ENCODE data around the gene CAMK1G. TPM values are rescaled to one million over a fixed set of nuclear protein-coding genes. Genes with fewer than 3 reads are reported as not detected.

CAMK1G gene
- total RNA-seq, 2 donors from 2014 or later: 0.55 to 2.1 TPM

GRCh38 chr1:209610631-209610905, 27.1 kb downstream of the CAMK1G start:
- DNase-seq: no peak
- Histone ChIP-seq H3K4me1 (ENCODE audit: control insufficient read depth, insufficient read depth, low read length) (no peaks in the 10 kb centered on the region), H3K27me3 (ENCODE audit: control insufficient read depth, insufficient read depth, low read length, poor library complexity, severe bottlenecking) (peaks cover 56% of the 10 kb centered on the region), H3K36me3 (ENCODE audit: control insufficient read depth, insufficient read depth, low read length) (no peaks in the 10 kb centered on the region), H3K4me3 (ENCODE audit: low read length) (no peak overlapping the region), H3K9ac (ENCODE audit: extremely low read depth, low read length, poor library complexity, severe bottlenecking) (no peak overlapping the region), H3K9me3 (ENCODE audit: control insufficient read depth, low read length) (no peaks in the 10 kb centered on the region), H3K27ac (ENCODE audit: low read depth, low read length) (no peak overlapping the region)
- 80 to 87% methylated on average over 1 to 3 of the region's 3 CpGs for WGBS, 2 experiments (ENCODE audit: insufficient coverage in 1 of 2, insufficient read length in 1 of 2)
- Mint-ChIP-seq H3K4me3 (no peak overlapping the region), H3K4me1 (no peaks in the 10 kb centered on the region), H3K27ac (no peak overlapping the region), H3K9me3 (no peaks in the 10 kb centered on the region), H3K36me3 (ENCODE audit: low read depth) (no peaks in the 10 kb centered on the region), H3K27me3 (ENCODE audit: insufficient read depth) (peaks cover 34% of the 10 kb centered on the region)
- no peak for TF ChIP-seq CTCF (conservative IDR thresholded peaks at IDR 0.05)

GRCh38 chr1:209611771-209612570, 28.5 kb downstream of the CAMK1G start:
- H3K9me3 ChIP-seq (ENCODE audit: control insufficient read depth, low read length): no peaks in the 10 kb centered on the region
- H3K4me1 Mint-ChIP-seq: no peaks in the 10 kb centered on the region
- no peaks in the 10 kb centered on the region for H3K36me3 ChIP-seq (ENCODE audit: control insufficient read depth, insufficient read depth, low read length)

GRCh38 chr1:209612646-209613399, 29.3 kb downstream of the CAMK1G start:
- Mint-ChIP-seq H3K9me3 (no peaks in the 10 kb centered on the region), H3K4me3 (no peak overlapping the region), H3K4me1 (peaks cover under 1% of the 10 kb centered on the region), H3K36me3 (ENCODE audit: low read depth) (no peaks in the 10 kb centered on the region), H3K27ac (no peak overlapping the region), H3K27me3 (ENCODE audit: insufficient read depth) (peaks cover 29% of the 10 kb centered on the region)
- DNase-seq: no peak
- H3K4me3 ChIP-seq (ENCODE audit: low read length): no peak overlapping the region
- peaks cover 53% of the 10 kb centered on the region for H3K27me3 ChIP-seq (ENCODE audit: control insufficient read depth, insufficient read depth, low read length, poor library complexity, severe bottlenecking)
- no peaks in the 10 kb centered on the region for H3K4me1 ChIP-seq (ENCODE audit: control insufficient read depth, insufficient read depth, low read length)
- no peak overlapping the region for H3K27ac ChIP-seq (ENCODE audit: low read depth, low read length)
- no peak overlapping the region for H3K9ac ChIP-seq (ENCODE audit: extremely low read depth, low read length, poor library complexity, severe bottlenecking)
- TF ChIP-seq CTCF (conservative IDR thresholded peaks at IDR 0.05): no peak
- WGBS, 2 experiments (ENCODE audit: insufficient coverage in 1 of 2, insufficient read length in 1 of 2): 84 to 95% methylated on average over 8 to 12 of the region's 12 CpGs
- H3K36me3 ChIP-seq (ENCODE audit: control insufficient read depth, insufficient read depth, low read length): no peaks in the 10 kb centered on the region
- no peaks in the 10 kb centered on the region for H3K9me3 ChIP-seq (ENCODE audit: control insufficient read depth, low read length)

More at GRCh38 chr1:209611771-209612570, 28.5 kb downstream of the CAMK1G start:
- Mint-ChIP-seq H3K27ac (no peak overlapping the region), H3K9me3 (no peaks in the 10 kb centered on the region), H3K4me3 (no peak overlapping the region), H3K27me3 (ENCODE audit: insufficient read depth) (peaks cover 34% of the 10 kb centered on the region), H3K36me3 (ENCODE audit: low read depth) (no peaks in the 10 kb centered on the region)
- TF ChIP-seq CTCF (conservative IDR thresholded peaks at IDR 0.05): peak; percentile 65
- 88 to 91% methylated on average over 10 to 13 of the region's 13 CpGs for WGBS, 2 experiments (ENCODE audit: insufficient coverage in 1 of 2, insufficient read length in 1 of 2)
- H3K9ac ChIP-seq (ENCODE audit: extremely low read depth, low read length, poor library complexity, severe bottlenecking): no peak overlapping the region
- DNase-seq: peak; percentile 62
- no peaks in the 10 kb centered on the region for H3K4me1 ChIP-seq (ENCODE audit: control insufficient read depth, insufficient read depth, low read length)
- H3K27me3 ChIP-seq (ENCODE audit: control insufficient read depth, insufficient read depth, low read length, poor library complexity, severe bottlenecking): peaks cover 56% of the 10 kb centered on the region
- H3K4me3 ChIP-seq (ENCODE audit: low read length): no peak overlapping the region
- H3K27ac ChIP-seq (ENCODE audit: low read depth, low read length): no peak overlapping the region
